GM18867 (cell line): ENCODE measurements around the gene LY6G5C.
A peak's percentile ranks its signal among the peaks of the same experiment; 100 is the strongest.

Experiments
- ATAC-seq: cut with Tn5 transposase; IDR thresholded peaks from one replicate; pipeline ENCODE4 v1.9.1; 2021; ENCODE audit warnings: mild to moderate bottlenecking, moderate library complexity; ENCODE audit not compliant: unreplicated experiment

LY6G5C gene

GRCh38 chr6:31691564-31692108 is 10.8 kb upstream of the LY6G5C start:
- no peak for ATAC-seq

DNA sequence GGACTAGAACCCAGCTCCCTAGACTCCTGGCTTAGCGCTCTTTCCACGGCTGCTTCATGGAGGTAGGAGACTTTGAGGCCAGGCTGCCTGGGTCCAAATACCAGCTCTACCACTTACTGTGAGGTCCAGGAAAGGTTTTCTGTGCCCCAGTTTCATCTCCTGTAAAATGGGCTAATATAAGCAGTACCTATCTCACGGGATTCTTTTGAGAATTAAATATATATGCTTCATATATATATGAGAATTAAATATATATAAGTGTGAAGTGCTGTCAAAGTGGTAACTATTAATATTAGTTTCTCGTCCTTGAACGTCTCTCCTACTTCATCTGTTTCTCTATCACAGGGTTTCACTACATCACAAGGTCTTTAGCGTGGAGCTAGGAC is 10.2 kb upstream of the LY6G5C start:
- ATAC-seq: no peak

GRCh38 chr6:31690231-31691077 is 9.6 kb upstream of the LY6G5C start:
- ATAC-seq: no peak

DNA sequence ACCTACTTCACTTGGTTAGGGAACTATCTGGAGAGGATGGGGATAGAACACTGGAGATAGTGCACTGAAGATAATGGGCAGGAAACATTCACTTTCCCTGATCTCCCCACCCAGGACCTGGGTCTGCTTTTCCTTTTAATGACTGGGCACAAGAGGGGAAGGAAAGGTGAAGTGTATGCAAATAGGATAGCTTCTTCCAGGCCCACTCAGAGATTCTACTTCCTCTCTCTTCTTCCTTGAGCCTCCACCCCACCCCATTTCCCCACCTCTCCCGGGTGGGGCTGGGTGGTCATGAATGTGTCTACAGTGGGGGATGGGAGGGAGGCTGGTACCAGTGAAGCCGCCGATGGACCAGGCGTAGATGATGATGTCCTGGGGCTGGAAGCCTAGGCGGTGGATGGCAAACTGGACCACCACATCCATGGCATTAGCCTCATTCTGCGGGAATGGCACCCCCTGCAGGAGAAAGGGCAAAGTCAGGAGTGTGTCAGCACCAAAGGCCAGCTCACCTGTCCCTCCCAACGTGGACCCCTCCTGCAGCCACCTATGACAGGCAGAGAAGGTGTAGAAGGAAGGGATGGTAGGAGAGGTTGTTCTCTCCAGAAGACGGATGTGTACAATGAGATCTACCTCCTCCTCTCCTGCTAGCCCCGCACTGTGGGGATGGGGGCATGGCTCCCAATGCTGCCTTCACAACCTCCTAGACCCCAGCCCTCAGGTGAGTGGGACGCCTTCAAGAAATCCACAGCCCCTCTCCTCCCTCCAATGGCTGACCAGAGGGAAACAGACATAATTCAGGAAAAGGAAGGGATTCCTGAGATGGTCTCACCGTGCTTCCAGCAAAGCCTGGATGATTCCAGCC is 8.6 kb upstream of the LY6G5C start:
- no peak for ATAC-seq

- ATAC-seq: no peak
Measured at GRCh38 chr6:31687860-31688693, 7.2 kb upstream of the LY6G5C start.

DNA sequence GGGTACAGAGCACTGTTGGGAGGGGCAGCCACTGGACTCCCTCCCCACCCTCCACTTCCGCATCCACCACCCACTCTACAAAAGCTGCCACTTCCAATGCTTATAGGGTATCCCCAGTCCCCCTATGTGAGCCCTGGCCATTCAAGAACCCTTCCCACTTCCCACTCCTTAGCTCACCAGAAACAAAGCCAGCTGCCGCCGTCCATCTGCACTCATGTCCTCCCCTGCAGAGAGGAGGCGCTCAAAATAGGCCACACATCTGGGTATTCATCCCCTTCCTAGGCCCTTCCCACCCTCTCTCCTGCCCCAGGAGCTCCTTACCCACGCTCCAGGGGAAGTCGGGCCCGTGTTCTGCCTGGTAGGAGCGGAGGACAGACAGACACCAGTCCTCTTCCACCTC is 6.5 kb upstream of the LY6G5C start:
- ATAC-seq: no peak

- no peak for ATAC-seq
Measured at GRCh38 chr6:31686483-31686882, 5.6 kb upstream of the LY6G5C start.

DNA sequence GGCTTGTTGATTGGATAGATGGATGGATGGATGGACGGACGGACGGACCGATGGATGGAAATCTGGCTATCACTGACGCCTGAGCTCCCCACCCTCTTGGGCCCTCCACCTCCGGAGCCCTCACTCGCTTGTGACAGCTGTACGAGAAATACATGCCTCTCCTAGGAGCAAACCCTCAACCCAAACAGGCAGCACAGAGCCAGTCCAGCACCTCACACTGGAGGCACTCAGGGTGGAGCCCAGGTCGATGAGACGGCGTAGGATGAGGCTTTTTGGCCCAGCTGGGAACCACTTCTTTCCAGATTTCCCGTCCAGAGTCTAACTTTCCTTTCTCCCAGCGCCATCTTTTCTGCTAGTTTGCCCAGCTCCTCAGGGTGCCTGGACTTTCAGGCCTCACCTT is 2.7 kb upstream of the LY6G5C start:
- ATAC-seq: no peak

- no peak for ATAC-seq
Measured at GRCh38 chr6:31681135-31681671, 336 bp upstream of the LY6G5C start.

GRCh38 chr6:31677955-31678354 is 2.9 kb downstream of the LY6G5C start:
- ATAC-seq: no peak

DNA sequence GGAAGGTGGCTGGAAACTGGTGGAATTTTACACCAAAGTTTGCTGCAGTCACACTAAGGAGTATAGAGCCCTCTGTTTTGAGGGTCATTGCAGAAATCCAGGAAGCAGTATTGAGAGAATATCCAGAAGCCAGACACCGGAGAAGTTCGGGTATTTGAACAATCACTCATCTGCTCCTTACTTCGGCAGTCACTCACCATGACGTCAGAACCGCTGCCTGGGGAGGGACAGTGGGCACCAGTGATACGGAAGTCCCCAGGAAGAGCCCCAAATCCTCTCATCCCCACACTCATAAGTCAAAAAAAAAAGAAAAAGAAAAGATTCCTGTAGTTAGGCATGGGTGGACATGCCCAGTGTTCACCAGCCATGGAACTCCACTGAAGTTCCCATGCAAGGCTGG is 4.0 kb downstream of the LY6G5C start:
- ATAC-seq: no peak

- no peak for ATAC-seq
Measured at GRCh38 chr6:31676322-31676903, 4.5 kb downstream of the LY6G5C start.

- no peak for ATAC-seq
Measured at GRCh38 chr6:31669676-31670075, 11.2 kb downstream of the LY6G5C start, which contains the start of gene LY6G5B. Gene LY6G5B, plus strand, starts transcription at chr6:31669976. Its CDS starts 975 bp downstream, at chr6:31670951.

GRCh38 chr6:31666337-31666965 is 14.4 kb downstream of the LY6G5C start:
- no peak for ATAC-seq

- peak; percentile 85 for ATAC-seq
Measured at GRCh38 chr6:31665501-31666336, 15.1 kb downstream of the LY6G5C start, which contains the start of gene CSNK2B. Gene CSNK2B, plus strand, starts transcription at chr6:31666080. Its CDS starts 752 bp downstream, at chr6:31666832.

DNA sequence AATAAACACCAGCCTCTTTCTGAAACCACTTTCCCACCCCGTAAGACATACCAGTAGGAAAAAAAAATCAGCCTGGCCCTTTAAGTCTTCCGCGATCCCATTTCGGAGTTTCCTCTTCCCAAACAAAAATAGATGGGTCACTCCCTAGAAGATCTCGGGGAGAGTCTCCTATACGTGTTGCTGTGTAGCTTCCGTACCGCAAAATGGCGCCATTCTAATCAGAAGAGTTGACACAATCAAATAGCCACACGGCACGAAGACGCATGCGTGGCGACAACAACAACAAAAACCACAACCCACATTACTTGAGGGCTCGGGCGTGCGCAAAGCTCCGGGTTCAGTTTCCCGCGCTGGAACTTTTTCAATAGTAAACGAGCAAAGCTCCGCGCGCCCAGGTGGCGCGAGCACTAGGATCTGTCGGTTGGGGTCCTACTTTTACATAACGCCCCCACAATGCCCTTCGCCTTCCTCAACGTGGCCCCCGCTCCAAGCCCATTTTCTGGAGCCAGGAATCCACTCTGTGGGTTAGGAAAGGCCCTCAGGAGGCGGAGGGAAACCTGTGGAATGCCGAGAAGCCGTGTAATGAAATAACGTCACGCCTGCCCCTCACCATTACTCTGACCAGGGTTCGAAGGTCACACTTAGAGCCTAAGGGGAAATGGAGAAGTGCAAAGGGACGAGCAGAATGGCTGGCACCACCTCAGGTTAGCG is 15.9 kb downstream of the LY6G5C start, which contains the start of gene GPANK1:
GPANK1 (minus strand) TSS at position 208 of the 711 bp plus-strand sequence. CDS start 519 bp downstream, outside the sequence.
- peak; percentile 37 for ATAC-seq

- peak; percentile 2 for ATAC-seq
Measured at GRCh38 chr6:31663961-31664789, 16.7 kb downstream of the LY6G5C start.
